ENCODE measurements around the gene TRIM37.

The TRIM37 gene

GRCh38 chr17:59049798-59050197 lies 56.9 kb downstream of the TRIM37 start:
- no peak overlapping the region for H3K9ac ChIP-seq
- H4K20me1 ChIP-seq (ENCODE audit: insufficient read depth), result no peaks in the 10 kb centered on the region
- H3K4me3 ChIP-seq (IDR thresholded peaks at IDR 0.05; ENCODE audit: insufficient read depth, low read depth, low read length), result no peak overlapping the region
- H3K27ac ChIP-seq, result no peak overlapping the region
- H3K4me2 ChIP-seq, result no peak overlapping the region
- H3K79me2 ChIP-seq (ENCODE audit: insufficient read depth, low read depth), result no peaks in the 10 kb centered on the region
- no peaks in the 10 kb centered on the region for H3K27me3 ChIP-seq (ENCODE audit: insufficient read depth, low read depth)
- no peaks in the 10 kb centered on the region for H3K4me1 ChIP-seq (ENCODE audit: low read depth, poor library complexity, severe bottlenecking)
- no peak for TF ChIP-seq CTCF (conservative IDR thresholded peaks at IDR 0.05; ENCODE audit: low read depth, low read length)
- no peak overlapping the region for H2AFZ ChIP-seq (ENCODE audit: low read depth)
- H3K36me3 ChIP-seq (ENCODE audit: insufficient read depth), result no peaks in the 10 kb centered on the region; the same call in 1 of the 2 replicates

GRCh38 chr17:59047616-59048015 lies 59.1 kb downstream of the TRIM37 start:
- Histone ChIP-seq H3K27ac (no peak overlapping the region), H3K4me1 (ENCODE audit: low read depth, poor library complexity, severe bottlenecking) (no peaks in the 10 kb centered on the region), H3K79me2 (ENCODE audit: insufficient read depth, low read depth) (no peaks in the 10 kb centered on the region), H3K36me3 (ENCODE audit: insufficient read depth) (no peaks in the 10 kb centered on the region; the same call in 1 of the 2 replicates), H2AFZ (ENCODE audit: low read depth) (no peak overlapping the region), H3K9ac (no peak overlapping the region), H3K4me3 (IDR thresholded peaks at IDR 0.05; ENCODE audit: insufficient read depth, low read depth, low read length) (no peak overlapping the region), H3K27me3 (ENCODE audit: insufficient read depth, low read depth) (no peaks in the 10 kb centered on the region), H4K20me1 (ENCODE audit: insufficient read depth) (no peaks in the 10 kb centered on the region), H3K4me2 (no peak overlapping the region)
- no peak for TF ChIP-seq CTCF (conservative IDR thresholded peaks at IDR 0.05; ENCODE audit: low read depth, low read length)

- Histone ChIP-seq H3K9ac (no peak overlapping the region), H2AFZ (ENCODE audit: low read depth) (no peak overlapping the region), H3K4me2 (no peak overlapping the region), H3K27me3 (ENCODE audit: insufficient read depth, low read depth) (no peaks in the 10 kb centered on the region), H3K79me2 (ENCODE audit: insufficient read depth, low read depth) (no peaks in the 10 kb centered on the region), H3K4me3 (IDR thresholded peaks at IDR 0.05; ENCODE audit: insufficient read depth, low read depth, low read length) (no peak overlapping the region), H3K27ac (no peak overlapping the region), H4K20me1 (ENCODE audit: insufficient read depth) (no peaks in the 10 kb centered on the region), H3K4me1 (ENCODE audit: low read depth, poor library complexity, severe bottlenecking) (no peaks in the 10 kb centered on the region), H3K36me3 (ENCODE audit: insufficient read depth) (peaks cover 2% of the 10 kb centered on the region; the same call in 1 of the 2 replicates)
- no peak for TF ChIP-seq CTCF (conservative IDR thresholded peaks at IDR 0.05; ENCODE audit: low read depth, low read length)
These were observed 60.5 kb downstream of the TRIM37 start for GRCh38 chr17:59046192-59046591.

GRCh38 chr17:59038734-59039133 lies 67.9 kb downstream of the TRIM37 start:
- no peak overlapping the region for H3K4me3 ChIP-seq (IDR thresholded peaks at IDR 0.05; ENCODE audit: insufficient read depth, low read depth, low read length)
- H3K4me2 ChIP-seq, result no peak overlapping the region
- H3K27me3 ChIP-seq (ENCODE audit: insufficient read depth, low read depth), result no peaks in the 10 kb centered on the region
- TF ChIP-seq CTCF (conservative IDR thresholded peaks at IDR 0.05; ENCODE audit: low read depth, low read length), result no peak
- no peaks in the 10 kb centered on the region for H3K4me1 ChIP-seq (ENCODE audit: low read depth, poor library complexity, severe bottlenecking)
- H3K9ac ChIP-seq, result no peak overlapping the region
- H3K27ac ChIP-seq, result no peak overlapping the region
- H3K79me2 ChIP-seq (ENCODE audit: insufficient read depth, low read depth), result no peaks in the 10 kb centered on the region
- H3K36me3 ChIP-seq (ENCODE audit: insufficient read depth), result 0 out of 2 replicates have a peak, but pooled peaks cover 6% of the 10 kb centered on the region
- no peaks in the 10 kb centered on the region for H4K20me1 ChIP-seq (ENCODE audit: insufficient read depth)
- H2AFZ ChIP-seq (ENCODE audit: low read depth), result no peak overlapping the region

Measured in KMS-11 (cell line).